GM21381 (cell line): Measurements from ENCODE around the gene GLIS1.
A peak's percentile ranks its signal among the peaks of the same experiment; 100 is the strongest.
"Not testable (repeated sequence)": the region's sequence is repeated elsewhere in the genome, so short reads cannot be mapped to it uniquely, and the experiment has no call there.

Experiments
- ATAC-seq: cut with Tn5 transposase; IDR thresholded peaks from one replicate; pipeline ENCODE4 v1.9.1; 2021; ENCODE audit warnings: mild to moderate bottlenecking, moderate library complexity; ENCODE audit not compliant: unreplicated experiment

The GLIS1 gene

DNA sequence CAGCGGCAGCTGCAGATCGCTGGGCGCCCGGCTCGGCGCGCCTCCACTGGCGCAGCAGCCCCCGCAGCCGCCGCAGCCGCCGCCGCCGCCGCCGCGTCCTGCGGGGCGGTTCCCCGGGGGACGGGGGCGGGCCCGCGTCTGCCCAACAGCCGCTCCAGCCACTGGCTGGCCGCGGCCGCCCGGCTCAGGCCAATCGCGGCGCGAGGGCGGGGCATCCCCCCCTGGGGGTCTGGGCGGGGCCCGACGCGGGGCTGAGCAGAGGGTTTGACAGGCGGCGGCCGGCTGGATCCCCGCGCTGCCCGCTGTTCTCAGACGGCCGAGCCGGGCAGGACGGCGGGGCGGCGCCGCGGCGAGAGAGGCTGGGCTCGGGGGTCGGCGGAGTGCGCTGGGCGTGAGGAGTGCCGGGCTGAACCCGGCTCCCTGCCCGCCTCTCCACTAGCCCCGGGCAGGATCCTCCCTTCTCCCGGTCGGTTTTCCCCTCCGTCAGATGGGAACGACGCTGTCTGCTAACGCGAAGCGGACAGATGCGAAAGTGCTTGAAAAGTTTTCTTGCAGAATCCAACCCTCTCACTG, at the start of gene GLIS1:
Gene GLIS1, minus strand, starts transcription at position 56 of the 573 bp plus-strand sequence. CDS start 1,100 bp downstream, outside the sequence.
- peak; percentile 98 for ATAC-seq

GRCh38 chr1:53787655-53788054, 48.7 kb upstream of the GLIS1 start:
- ATAC-seq: no peak

- no peak for ATAC-seq
Observed at GRCh38 chr1:53783056-53783455, 44.1 kb upstream of the GLIS1 start.

DNA sequence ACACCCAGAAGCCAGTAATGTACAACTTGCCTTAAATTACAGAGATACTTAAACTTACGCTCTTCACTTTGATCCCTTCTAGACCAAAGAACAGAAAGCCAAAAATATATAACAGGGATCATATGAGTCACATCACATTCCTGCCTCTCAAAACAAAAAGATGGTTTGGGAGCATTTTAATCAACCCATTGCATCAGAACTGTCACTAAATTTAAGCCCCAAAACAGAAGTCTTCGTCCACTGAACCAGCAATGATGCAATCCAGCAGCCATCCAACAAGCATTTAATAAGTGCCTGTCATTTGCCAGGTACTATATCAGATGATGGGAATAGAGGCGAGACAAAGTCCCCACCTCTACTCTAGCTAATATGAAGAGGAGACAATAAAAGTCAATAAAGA, 42.7 kb upstream of the GLIS1 start:
- no peak for ATAC-seq

- no peak for ATAC-seq
Observed at GRCh38 chr1:53777272-53777671, 38.3 kb upstream of the GLIS1 start.

GRCh38 chr1:53771648-53772047, 32.7 kb upstream of the GLIS1 start:
- ATAC-seq: no peak

DNA sequence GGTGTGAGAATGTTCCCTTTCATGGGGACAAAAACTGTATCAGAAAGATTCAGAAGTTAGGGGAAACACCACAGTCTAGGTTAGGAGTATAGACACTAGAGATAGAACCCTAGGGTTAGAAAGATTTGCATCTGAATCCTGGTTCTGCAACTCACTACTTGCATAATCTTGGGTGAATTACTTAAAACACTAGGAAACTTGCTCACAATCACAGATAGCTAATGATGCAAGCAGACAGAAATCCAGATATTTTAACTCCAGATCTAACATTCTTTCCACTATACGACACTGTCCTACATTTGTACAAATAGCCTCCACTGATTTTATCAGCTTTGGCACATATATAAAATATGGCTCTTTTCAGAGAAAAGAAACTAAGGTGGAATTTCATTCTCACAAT, 30.8 kb upstream of the GLIS1 start:
- no peak for ATAC-seq

- no peak for ATAC-seq
Observed at GRCh38 chr1:53769184-53769583, 30.2 kb upstream of the GLIS1 start.

DNA sequence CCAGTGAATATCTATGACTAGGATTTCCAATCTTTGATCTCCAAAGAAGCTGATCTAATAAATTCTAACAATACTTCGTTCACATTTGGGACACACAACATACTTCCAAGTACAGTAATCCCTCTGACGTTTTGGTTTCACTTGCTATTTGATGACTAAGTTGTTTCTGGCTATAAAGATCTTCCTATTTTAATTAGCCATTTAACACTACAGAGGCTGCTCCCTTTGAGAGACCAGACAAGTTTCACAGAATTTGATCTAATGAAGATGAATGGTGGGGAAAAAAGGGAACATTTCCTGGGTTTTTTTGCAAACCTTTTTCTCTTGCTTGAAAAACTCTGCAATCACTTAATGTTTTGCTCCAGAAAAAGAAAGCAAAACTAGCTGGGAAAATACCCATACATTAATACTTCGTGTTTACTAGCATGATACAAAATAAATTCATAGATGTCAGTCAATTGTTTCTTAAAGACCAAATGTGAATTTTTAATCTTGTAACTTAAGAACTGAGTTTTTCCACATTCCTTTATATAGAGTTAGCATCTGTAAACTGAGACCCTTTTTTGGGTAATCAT, 28.0 kb upstream of the GLIS1 start:
- ATAC-seq: no peak

DNA sequence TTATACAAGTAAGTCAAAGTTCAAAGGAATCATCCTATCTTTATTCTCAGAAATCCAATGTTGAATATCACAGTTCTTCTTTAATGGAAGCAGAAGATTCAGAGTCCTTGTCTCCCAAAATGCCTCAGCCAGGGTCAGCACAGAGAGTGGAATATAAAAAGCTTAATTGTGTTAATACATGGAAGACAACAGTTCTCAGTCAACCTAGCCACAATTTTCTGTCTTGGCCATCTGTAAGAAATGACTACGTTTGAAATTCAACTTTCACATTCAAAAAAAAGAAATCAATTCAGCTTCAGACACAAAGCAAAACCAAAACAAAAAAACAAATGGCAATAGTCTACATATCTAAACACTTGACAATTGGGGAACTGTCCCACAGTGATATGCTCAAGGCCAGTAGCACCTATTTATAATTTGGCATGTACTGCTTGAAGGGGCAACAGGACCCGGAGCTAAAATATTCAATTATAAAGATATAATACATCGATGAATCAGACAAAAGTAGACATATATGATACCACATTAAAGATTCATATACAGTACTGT, 27.3 kb upstream of the GLIS1 start:
- no peak for ATAC-seq

DNA sequence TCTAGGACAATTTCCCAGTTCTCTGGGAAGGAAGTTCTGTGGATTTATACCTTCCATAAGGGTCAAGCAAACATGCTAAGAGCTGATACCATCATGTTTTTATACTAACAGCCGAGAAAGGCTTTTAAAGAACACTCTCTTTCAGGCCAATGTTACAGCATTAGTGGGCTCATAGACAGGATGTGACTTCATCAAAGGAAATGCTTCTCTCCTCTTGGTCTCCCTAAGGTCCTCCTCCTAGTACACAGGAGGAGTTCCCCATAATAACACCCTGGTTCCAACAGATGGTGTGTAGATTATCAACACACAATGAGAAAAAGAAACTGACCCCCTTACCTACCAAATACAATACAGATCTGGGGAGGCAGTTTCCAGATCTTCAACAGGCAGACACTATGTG, 26.7 kb upstream of the GLIS1 start:
- ATAC-seq: no peak

- no peak for ATAC-seq
Observed at GRCh38 chr1:53763911-53764310, 24.9 kb upstream of the GLIS1 start.

DNA sequence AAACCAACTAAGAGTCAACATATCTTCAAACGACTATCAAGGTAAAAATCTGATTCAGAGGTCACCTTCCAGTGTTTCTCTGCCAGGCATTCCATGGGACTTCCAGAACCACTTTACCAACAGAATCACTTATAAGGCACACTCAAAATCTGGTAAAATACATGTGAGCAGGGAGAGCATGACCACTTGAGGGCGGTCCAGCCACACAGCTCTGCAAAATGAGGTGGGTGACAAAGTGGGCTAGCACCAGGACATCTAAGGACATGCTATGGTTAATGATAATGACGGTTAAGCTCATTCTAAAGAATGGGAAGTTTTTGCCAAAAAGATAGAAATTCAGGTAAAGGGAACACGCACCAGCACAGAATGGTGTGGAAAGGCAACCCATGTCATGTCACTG, 24.5 kb upstream of the GLIS1 start:
- ATAC-seq: no peak

DNA sequence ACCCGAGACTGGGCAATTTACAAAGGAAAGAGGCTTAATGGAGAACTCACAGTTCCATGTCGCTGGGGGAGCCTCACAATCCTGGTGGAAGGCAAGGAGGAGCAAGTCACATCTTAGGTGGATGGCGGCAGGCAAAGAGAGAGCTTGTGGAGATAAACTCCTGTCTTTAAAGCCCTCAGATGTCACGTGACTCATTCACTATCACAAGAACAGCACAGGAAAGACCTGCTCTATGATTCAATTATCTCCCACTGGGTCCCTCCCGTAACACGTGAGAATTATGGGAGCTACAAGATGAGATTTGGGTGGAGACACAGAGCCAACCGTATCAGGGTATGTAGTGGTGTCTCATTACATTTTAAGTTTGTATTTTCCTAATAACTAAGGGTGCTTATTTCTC, 21.5 kb upstream of the GLIS1 start:
- ATAC-seq: not testable (repeated sequence)

GRCh38 chr1:53755874-53756273, 16.9 kb upstream of the GLIS1 start:
- no peak for ATAC-seq

- no peak for ATAC-seq
Observed at GRCh38 chr1:53754484-53755312, 15.7 kb upstream of the GLIS1 start.

DNA sequence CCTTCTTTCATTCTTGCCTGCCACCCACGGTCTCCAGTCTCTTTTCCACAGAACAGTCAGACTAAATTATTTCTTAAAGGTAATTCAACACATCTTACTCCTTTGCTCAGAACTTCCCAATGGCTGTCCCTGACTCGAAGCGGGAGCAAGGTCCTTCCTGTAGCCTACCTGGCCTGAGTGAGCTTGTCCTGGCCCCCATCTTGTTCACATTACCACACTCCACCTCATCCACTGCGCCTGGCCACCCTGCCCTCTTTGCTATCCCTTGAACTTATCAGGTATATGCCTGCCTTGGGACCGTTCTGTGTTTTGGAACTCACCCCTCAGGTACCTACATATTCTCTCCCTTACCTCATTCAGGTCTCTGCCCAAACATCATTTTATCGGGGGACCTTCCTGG, 13.3 kb upstream of the GLIS1 start:
- ATAC-seq: no peak

GRCh38 chr1:53747841-53748240, 8.9 kb upstream of the GLIS1 start:
- ATAC-seq: no peak

GRCh38 chr1:53740621-53741105, 1.7 kb upstream of the GLIS1 start:
- ATAC-seq: no peak

- no peak for ATAC-seq
Observed at GRCh38 chr1:53738205-53739108, 507 bp downstream of the GLIS1 start.
